ENCODE measurements around the gene CHMP4A.

- TF ChIP-seq POLR2AphosphoS5 (IDR thresholded peaks at IDR 0.05) (no peak), CTCF (IDR thresholded peaks at IDR 0.05) (no peak), EP300 (IDR thresholded peaks at IDR 0.05) (no peak)
These were observed 23.6 kb upstream of the CHMP4A start for GRCh38 chr14:24236689-24237462.

Data from gastroesophageal sphincter (tissue), 3 donors.